A549 (cell line): ENCODE results near the gene MEPE. TPM values are rescaled to one million over a fixed set of nuclear protein-coding genes. Genes with fewer than 3 reads are reported as not detected.

Experiments
- ATAC-seq, 2 experiments: fragments of 200-7000 bp in 1 of 2; fragments of >200 bp in 1 of 2; cut with Nextera tagmentation in 1 of 2; cut with Tn5 transposase in 1 of 2; 3 replicates each; pipeline versions ENCODE4 v1.8.0 to v1.9.1; 2018 to 2020; ENCODE audit warnings: mild to moderate bottlenecking in 1 of 2, moderate library complexity in 1 of 2
- CTCF ChIA-PET: fragments of 300-600 bp; sonication (Branson Sonifier 250); formaldehyde crosslinking; extraction: SDS; loops from one replicate; lab custom pipeline; 2021; ENCODE audit warnings: antibody characterized with exemption, inconsistent platforms; lab: Yijun Ruan, JAX
- POLR2A ChIA-PET: fragments of 350-600 bp; formaldehyde crosslinking; extraction: SDS; loops from one replicate; lab custom pipeline; 2021; ENCODE audit warnings: antibody characterized with exemption, inconsistent platforms; lab: Yijun Ruan, JAX
- DNase-seq, 2 experiments: peaks; one replicate each; pipeline versions ENCODE4 v3.0.0 to v3.0.0-alpha.2; 2011 to 2016; ENCODE audit warnings: low read depth in 1 of 2, low spot score in 1 of 2
- FAIRE-seq: peaks from 2 replicates; lab custom pipeline; 2011; peaks lifted over from hg19 to GRCh38; lab: Jason Lieb, UNC
- H3K27ac ChIP-seq, 2 experiments: fragments of >200 bp; sonication (Bioruptor Twin); formaldehyde crosslinking; 3 replicates each; pipeline ENCODE4 v1.5.1; 2016 to 2017
- H3K4me1 ChIP-seq: fragments of >200 bp; sonication (Bioruptor Twin); formaldehyde crosslinking; 3 replicates; pipeline ENCODE4 v1.6.1; 2016
- H3K4me2 ChIP-seq: fragments of >200 bp; sonication (Bioruptor Twin); formaldehyde crosslinking; 3 replicates; pipeline ENCODE4 v1.6.1; 2016
- H3K4me3 ChIP-seq: fragments of >200 bp; sonication (Bioruptor Twin); formaldehyde crosslinking; 3 replicates; pipeline ENCODE4 v1.5.1; 2016
- H3K9me3 ChIP-seq: fragments of >200 bp; sonication (Bioruptor Twin); formaldehyde crosslinking; 3 replicates; pipeline ENCODE4 v1.6.1; 2016
- ATOH8 ChIP-seq: fragments of 250-450 bp; sonication (Bioruptor Pico); IDR thresholded peaks from 2 replicates; pipeline ENCODE4 v1.5.0; 2020; ENCODE audit warnings: low read depth, mild to moderate bottlenecking, moderate library complexity
- BHLHE40 ChIP-seq: IDR thresholded peaks from 2 replicates; pipeline ENCODE4 v1.6.1; 2012; ENCODE audit warnings: low read depth, low read length, inconsistent platforms
- CBX2 ChIP-seq: fragments of 200-600 bp; sonication (generic); IDR thresholded peaks from 2 replicates; pipeline ENCODE4 v1.6.1; 2016; ENCODE audit warnings: low read depth, mild to moderate bottlenecking, borderline replicate concordance
- CBX8 ChIP-seq: fragments of 200-600 bp; sonication (generic); IDR thresholded peaks from 2 replicates; pipeline ENCODE4 v1.6.1; 2016
- CEBPB ChIP-seq, 2 experiments: fragments of >200 bp in 1 of 2; sonication (Bioruptor Twin) in 1 of 2; formaldehyde crosslinking in 1 of 2; IDR thresholded peaks; 2 replicates each; pipeline ENCODE4 v1.6.1; 2012 to 2016
- CHD4 ChIP-seq: fragments of 200-600 bp; sonication (generic); IDR thresholded peaks from 2 replicates; pipeline ENCODE4 v1.6.1; 2016; ENCODE audit warnings: antibody characterized with exemption, mild to moderate bottlenecking, borderline replicate concordance
- E2F6 ChIP-seq: IDR thresholded peaks from 2 replicates; pipeline ENCODE4 v1.6.1; 2012; ENCODE audit warnings: low read depth, borderline replicate concordance
- EHF ChIP-seq: fragments of 250-450 bp; sonication (Bioruptor Pico); IDR thresholded peaks from 2 replicates; pipeline ENCODE4 v1.5.0; 2020; ENCODE audit warnings: mild to moderate bottlenecking
- EP300 ChIP-seq, 2 experiments: fragments of >200 bp; sonication (Bioruptor Twin); formaldehyde crosslinking; IDR thresholded peaks; 2 replicates in 1 of 2; 3 replicates in 1 of 2; pipeline ENCODE4 v1.6.1; 2016 to 2017
- ESRRA ChIP-seq: fragments of 150-350 bp; IDR thresholded peaks from 2 replicates; pipeline ENCODE4 v1.6.1; 2014; ENCODE audit warnings: mild to moderate bottlenecking, low read length, borderline replicate concordance
- FOSB ChIP-seq: fragments of 250-450 bp; sonication (Bioruptor Pico); IDR thresholded peaks from 2 replicates; pipeline ENCODE4 v1.5.0; 2020; ENCODE audit warnings: mild to moderate bottlenecking, moderate library complexity
- FOSL2 ChIP-seq, 2 experiments: fragments of 450-650 bp in 1 of 2; fragments of >200 bp in 1 of 2; sonication (Bioruptor Twin) in 1 of 2; formaldehyde crosslinking; IDR thresholded peaks; 2 replicates each; pipeline versions ENCODE4 v1.5.0 to v1.6.1; 2016 to 2020; ENCODE audit warnings: mild to moderate bottlenecking in 1 of 2, moderate library complexity in 1 of 2
- HDAC2 ChIP-seq: fragments of 200-600 bp; sonication (generic); IDR thresholded peaks from 2 replicates; pipeline ENCODE4 v1.6.1; 2016
- HES2 ChIP-seq: fragments of >200 bp; sonication (Bioruptor Twin); formaldehyde crosslinking; IDR thresholded peaks from 2 replicates; pipeline ENCODE4 v1.6.1; 2016
- JUN ChIP-seq, 2 experiments: fragments of >200 bp; sonication (Bioruptor Twin); formaldehyde crosslinking; IDR thresholded peaks; 2 replicates in 1 of 2; 3 replicates in 1 of 2; pipeline ENCODE4 v1.6.1; 2016 to 2017
- KDM1A ChIP-seq: fragments of 200-600 bp; sonication (generic); IDR thresholded peaks from 2 replicates; pipeline ENCODE4 v1.6.1; 2016; ENCODE audit warnings: low read depth, mild to moderate bottlenecking
- NR3C1 ChIP-seq: fragments of >200 bp; sonication (Bioruptor Twin); formaldehyde crosslinking; IDR thresholded peaks from 3 replicates; pipeline ENCODE4 v1.6.1; 2017
- POLR2A ChIP-seq: IDR thresholded peaks from 2 replicates; pipeline ENCODE4 v1.6.1; 2012; ENCODE audit warnings: mild to moderate bottlenecking, low read length
- RARB ChIP-seq: fragments of 250-450 bp; sonication (Bioruptor Pico); IDR thresholded peaks from 2 replicates; pipeline ENCODE4 v1.8.0; 2021; ENCODE audit warnings: mild to moderate bottlenecking, moderate library complexity
- RCOR1 ChIP-seq: fragments of 150-350 bp; IDR thresholded peaks from 2 replicates; pipeline ENCODE4 v1.6.1; 2014; ENCODE audit warnings: antibody characterized with exemption, low read length, low read depth
- SMC3 ChIP-seq: fragments of >200 bp; sonication (Bioruptor Twin); formaldehyde crosslinking; IDR thresholded peaks from 3 replicates; pipeline ENCODE4 v1.6.1; 2018; ENCODE audit warnings: inconsistent platforms
- TFCP2L1 ChIP-seq: fragments of 250-450 bp; sonication (Bioruptor Pico); IDR thresholded peaks from 2 replicates; pipeline ENCODE4 v1.5.0; 2021; ENCODE audit warnings: mild to moderate bottlenecking
- ZFP36 ChIP-seq: fragments of 450-650 bp; IDR thresholded peaks from 2 replicates; pipeline ENCODE4 v1.6.1; 2014; ENCODE audit warnings: borderline replicate concordance; ENCODE audit not compliant: partially characterized antibody
- ZSCAN20 ChIP-seq: fragments of 250-450 bp; sonication (Bioruptor Pico); IDR thresholded peaks from 2 replicates; pipeline ENCODE4 v1.8.0; 2022; ENCODE audit warnings: mild to moderate bottlenecking, moderate library complexity
- WGBS: methylation state at CpG from one replicate; pipeline ENCODE4 v1.1.6; 2017; ENCODE audit errors: missing lambda C conversion rate; 5-methylcytosine and 5-hydroxymethylcytosine counted together
- polyA plus RNA-seq, 4 experiments: library from polyadenylated mRNA; depleted of rRNA in 3 of 4; stranded (reverse); fragments of >200 nt; fragmentation: RNase III in 1 of 4; extraction: RNeasy Plus Mini Kit Qiagen cat#74134 plus additional on column Dnase treatment in 1 of 4; gene quantifications; 2 replicates in 3 of 4; 3 replicates in 1 of 4; pipeline ENCODE4 v1.2.3, GENCODE V29; 2011 to 2017
- TF ChIP-seq, protein P1 (sequence below): fragments of >200 bp; sonication (Bioruptor Twin); formaldehyde crosslinking; IDR thresholded peaks from 3 replicates; pipeline ENCODE4 v1.6.1; 2016
- TF ChIP-seq, protein P2 (sequence below): fragments of 450-650 bp; IDR thresholded peaks from 2 replicates; pipeline ENCODE4 v1.6.1; 2014; ENCODE audit warnings: antibody characterized with exemption
- TF ChIP-seq, protein P3 (sequence below): IDR thresholded peaks from 2 replicates; pipeline ENCODE4 v1.6.1; 2012

Gene MEPE
- polyA plus RNA-seq, 2 of the 4 experiments (the other 2 are of a cell fraction), result not detected

GRCh38 chr4:87804871-87805270, 27.9 kb upstream of the MEPE start:
- POLR2A ChIA-PET, result no interaction called here
- Histone ChIP-seq H3K4me1 (no peaks in the 10 kb centered on the region), H3K9me3 (no peaks in the 10 kb centered on the region), H3K4me3 (no peak overlapping the region), H3K27ac (no peak overlapping the region), H3K4me2 (no peak overlapping the region)
- ATAC-seq, result no peak
- TF ChIP-seq CEBPB (IDR thresholded peaks at IDR 0.05) (no peak), RARB (CRISPR knock-in tag) (no peak), HDAC2 (no peak), E2F6 (no peak), EHF (CRISPR knock-in tag) (no peak), CHD4 (no peak), RCOR1 (no peak), BHLHE40 (no peak), JUN (IDR thresholded peaks at IDR 0.05) (no peak), POLR2A (no peak), ATOH8 (CRISPR knock-in tag) (no peak), FOSL2 (IDR thresholded peaks at IDR 0.05) (no peak), FOSL2 (CRISPR knock-in tag; IDR thresholded peaks at IDR 0.05) (no peak), SMC3 (no peak)
- TF ChIP-seq, protein P1, sequence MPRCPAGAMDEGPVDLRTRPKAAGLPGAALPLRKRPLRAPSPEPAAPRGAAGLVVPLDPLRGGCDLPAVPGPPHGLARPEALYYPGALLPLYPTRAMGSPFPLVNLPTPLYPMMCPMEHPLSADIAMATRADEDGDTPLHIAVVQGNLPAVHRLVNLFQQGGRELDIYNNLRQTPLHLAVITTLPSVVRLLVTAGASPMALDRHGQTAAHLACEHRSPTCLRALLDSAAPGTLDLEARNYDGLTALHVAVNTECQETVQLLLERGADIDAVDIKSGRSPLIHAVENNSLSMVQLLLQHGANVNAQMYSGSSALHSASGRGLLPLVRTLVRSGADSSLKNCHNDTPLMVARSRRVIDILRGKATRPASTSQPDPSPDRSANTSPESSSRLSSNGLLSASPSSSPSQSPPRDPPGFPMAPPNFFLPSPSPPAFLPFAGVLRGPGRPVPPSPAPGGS, result no peak
- TF ChIP-seq, protein P2, sequence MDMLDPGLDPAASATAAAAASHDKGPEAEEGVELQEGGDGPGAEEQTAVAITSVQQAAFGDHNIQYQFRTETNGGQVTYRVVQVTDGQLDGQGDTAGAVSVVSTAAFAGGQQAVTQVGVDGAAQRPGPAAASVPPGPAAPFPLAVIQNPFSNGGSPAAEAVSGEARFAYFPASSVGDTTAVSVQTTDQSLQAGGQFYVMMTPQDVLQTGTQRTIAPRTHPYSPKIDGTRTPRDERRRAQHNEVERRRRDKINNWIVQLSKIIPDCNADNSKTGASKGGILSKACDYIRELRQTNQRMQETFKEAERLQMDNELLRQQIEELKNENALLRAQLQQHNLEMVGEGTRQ, result no peak
- CTCF ChIA-PET, result interaction anchor here (0.7 to 1.4 kb wide), 3 partner anchors 34 to 44 kb away, joined by 3 to 4 read pairs (median 3); no protein-coding TSS in a partner anchor
- no peak for DNase-seq
- 2% methylated on average over 2 of the region's 2 CpGs for WGBS
- no peak for FAIRE-seq

GRCh38 chr4:87805971-87806370, 26.8 kb upstream of the MEPE start:
- WGBS, result 36% methylated on average over 2 of the region's 2 CpGs
- H3K27ac ChIP-seq, result no peak overlapping the region
- CTCF ChIA-PET, result interaction anchor here (1.4 kb wide), 1 partner anchor 43 kb away, joined by 4 read pairs; no protein-coding TSS in a partner anchor
- no peak for ATAC-seq
- no peak for DNase-seq
- POLR2A ChIA-PET, result no interaction called here
- no peaks in the 10 kb centered on the region for H3K9me3 ChIP-seq
- no peak for TF ChIP-seq ZSCAN20 (CRISPR knock-in tag)
- TF ChIP-seq NR3C1, result no peak
- TF ChIP-seq FOSB (CRISPR knock-in tag), result no peak
- TF ChIP-seq TFCP2L1 (CRISPR knock-in tag), result no peak
- TF ChIP-seq CBX2, result no peak
- no peak for TF ChIP-seq CBX8
- no peak for TF ChIP-seq SMC3
- TF ChIP-seq EHF (CRISPR knock-in tag), result no peak
- TF ChIP-seq, protein P3, sequence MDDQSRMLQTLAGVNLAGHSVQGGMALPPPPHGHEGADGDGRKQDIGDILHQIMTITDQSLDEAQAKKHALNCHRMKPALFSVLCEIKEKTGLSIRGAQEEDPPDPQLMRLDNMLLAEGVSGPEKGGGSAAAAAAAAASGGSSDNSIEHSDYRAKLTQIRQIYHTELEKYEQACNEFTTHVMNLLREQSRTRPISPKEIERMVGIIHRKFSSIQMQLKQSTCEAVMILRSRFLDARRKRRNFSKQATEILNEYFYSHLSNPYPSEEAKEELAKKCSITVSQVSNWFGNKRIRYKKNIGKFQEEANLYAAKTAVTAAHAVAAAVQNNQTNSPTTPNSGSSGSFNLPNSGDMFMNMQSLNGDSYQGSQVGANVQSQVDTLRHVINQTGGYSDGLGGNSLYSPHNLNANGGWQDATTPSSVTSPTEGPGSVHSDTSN, result no peak
- no peak for TF ChIP-seq ESRRA
- TF ChIP-seq EP300 (IDR thresholded peaks at IDR 0.05), result no peak
- TF ChIP-seq ZFP36, result no peak
- no peak for TF ChIP-seq HES2
- TF ChIP-seq FOSL2 (IDR thresholded peaks at IDR 0.05), result no peak
- no peak for TF ChIP-seq FOSL2 (CRISPR knock-in tag; IDR thresholded peaks at IDR 0.05)
- TF ChIP-seq KDM1A, result no peak
- TF ChIP-seq, all 56 proteins: peak for 0
- no peaks in the 10 kb centered on the region for H3K4me1 ChIP-seq
- H3K4me3 ChIP-seq, result no peak overlapping the region
- FAIRE-seq, result no peak
- no peak overlapping the region for H3K4me2 ChIP-seq
